GM18870 (cell line): Measurements from ENCODE around the gene SLC24A1.
A peak's percentile ranks its signal among the peaks of the same experiment; 100 is the strongest.

ENCODE experiments used
- ATAC-seq: cut with Tn5 transposase; IDR thresholded peaks from one replicate; pipeline ENCODE4 v1.9.1; 2021; ENCODE audit warnings: moderate library complexity; ENCODE audit not compliant: unreplicated experiment

The SLC24A1 gene

GRCh38 chr15:65618560-65619109 is 3.1 kb upstream of the SLC24A1 start:
- no peak for ATAC-seq

GRCh38 chr15:65619626-65620290 is 2.0 kb upstream of the SLC24A1 start:
- ATAC-seq: no peak

GRCh38 chr15:65620833-65621232 is 905 bp upstream of the SLC24A1 start:
- ATAC-seq: no peak

- no peak for ATAC-seq
Measured at GRCh38 chr15:65623103-65623502, 1.4 kb downstream of the SLC24A1 start.

- ATAC-seq: no peak
Measured at GRCh38 chr15:65626856-65627255, 5.1 kb downstream of the SLC24A1 start.

- ATAC-seq: no peak
Measured at GRCh38 chr15:65629548-65629947, 7.8 kb downstream of the SLC24A1 start.

- ATAC-seq: peak; percentile 86
Measured at GRCh38 chr15:65630760-65631159, 9.0 kb downstream of the SLC24A1 start.

GRCh38 chr15:65631503-65631902 is 9.8 kb downstream of the SLC24A1 start:
- ATAC-seq: no peak

- no peak for ATAC-seq
Measured at GRCh38 chr15:65632780-65633375, 11.1 kb downstream of the SLC24A1 start.

GRCh38 chr15:65633752-65634151 is 12.0 kb downstream of the SLC24A1 start:
- no peak for ATAC-seq

- no peak for ATAC-seq
Measured at GRCh38 chr15:65634356-65634755, 12.6 kb downstream of the SLC24A1 start.

- no peak for ATAC-seq
Measured at GRCh38 chr15:65638109-65638508, 16.4 kb downstream of the SLC24A1 start.

GRCh38 chr15:65638681-65639089 is 16.9 kb downstream of the SLC24A1 start:
- ATAC-seq: no peak

- no peak for ATAC-seq
Measured at GRCh38 chr15:65639509-65639908, 17.8 kb downstream of the SLC24A1 start.

GRCh38 chr15:65641768-65642475 is 20.2 kb downstream of the SLC24A1 start:
- no peak for ATAC-seq

GRCh38 chr15:65642594-65642993 is 20.9 kb downstream of the SLC24A1 start:
- ATAC-seq: no peak

- no peak for ATAC-seq
Measured at GRCh38 chr15:65644282-65644681, 22.5 kb downstream of the SLC24A1 start.

GRCh38 chr15:65645392-65645791 is 23.7 kb downstream of the SLC24A1 start:
- no peak for ATAC-seq

- no peak for ATAC-seq
Measured at GRCh38 chr15:65646486-65646885, 24.7 kb downstream of the SLC24A1 start.

GRCh38 chr15:65650312-65651041 is 28.7 kb downstream of the SLC24A1 start:
- no peak for ATAC-seq

GRCh38 chr15:65651042-65651322 is 29.2 kb downstream of the SLC24A1 start:
- no peak for ATAC-seq
